Naive thymus-derived CD4-positive, alpha-beta T cell (primary cell): ENCODE results near the gene FKBP5. TPM values are rescaled to one million over a fixed set of nuclear protein-coding genes. Genes with fewer than 3 reads are reported as not detected.
A peak's percentile ranks its signal among the peaks of the same experiment; 100 is the strongest.

Experiments
- ATAC-seq: fragments of 150-1000 bp; cut with Tn5 transposase; 2 replicates; pipeline ENCODE4 v1.10.0; 2021; ENCODE audit warnings: mild to moderate bottlenecking, moderate library complexity
- CTCF ChIA-PET: fragments of 350-600 bp; sonication (Branson Sonifier 250); formaldehyde crosslinking; loops from one replicate; lab custom pipeline; 2021; ENCODE audit warnings: antibody characterized with exemption; lab: Charles Lee
- POLR2A ChIA-PET: fragments of 350-600 bp; sonication (Branson Sonifier 250); formaldehyde crosslinking; loops from one replicate; lab custom pipeline; 2021; ENCODE audit warnings: antibody characterized with exemption, inconsistent platforms; lab: Charles Lee
- DNase-seq, 9 donors: peaks; one replicate each; pipeline versions ENCODE4 v3.0.0 to v3.0.0-alpha.2; 2020 to 2022; ENCODE audit warnings: mixed read lengths in 1 of 9
- H3K27ac ChIP-seq: one replicate; pipeline ENCODE4 v1.7.0; 2013; ENCODE audit warnings: mild to moderate bottlenecking, low read depth, low read length, moderate library complexity
- H3K27me3 ChIP-seq, 2 donors: one replicate each; pipeline ENCODE4 v1.7.0; 2013; ENCODE audit warnings: low read length in 2 of 2, mild to moderate bottlenecking in 2 of 2, moderate library complexity in 2 of 2; ENCODE audit not compliant: control insufficient read depth in 2 of 2, insufficient read depth in 2 of 2
- H3K36me3 ChIP-seq, 3 experiments: 1 replicate in 2 of 3; 2 replicates in 1 of 3; pipeline ENCODE4 v1.7.0; 2013; ENCODE audit warnings: low read length in 3 of 3, mild to moderate bottlenecking in 3 of 3, moderate library complexity in 1 of 3; ENCODE audit not compliant: insufficient read depth in 3 of 3, control insufficient read depth in 2 of 3
- H3K4me1 ChIP-seq, 2 donors: one replicate each; pipeline ENCODE4 v1.7.0; 2013; ENCODE audit warnings: low read length in 2 of 2, mild to moderate bottlenecking in 2 of 2, moderate library complexity in 1 of 2; ENCODE audit not compliant: control insufficient read depth in 2 of 2, insufficient read depth in 2 of 2
- H3K4me3 ChIP-seq: 2 replicates; pipeline ENCODE4 v1.7.0; 2013; ENCODE audit warnings: mild to moderate bottlenecking, low read length
- H3K9me3 ChIP-seq, 3 experiments: 1 replicate in 2 of 3; 2 replicates in 1 of 3; pipeline ENCODE4 v1.7.0; 2013; ENCODE audit warnings: low read length in 3 of 3; ENCODE audit not compliant: control insufficient read depth in 2 of 3
- H3K27ac Mint-ChIP-seq, 9 donors: one replicate each; pipeline ENCODE4 v1.8.0; 2020 to 2022; ENCODE audit warnings: mixed read lengths in 9 of 9, mild to moderate bottlenecking in 8 of 9, moderate library complexity in 5 of 9, inconsistent platforms in 2 of 9
- H3K27me3 Mint-ChIP-seq, 5 donors: one replicate each; pipeline ENCODE4 v1.8.0; 2021 to 2022; ENCODE audit warnings: mixed read lengths in 5 of 5, mild to moderate bottlenecking in 1 of 5
- H3K36me3 Mint-ChIP-seq, 5 donors: one replicate each; pipeline ENCODE4 v1.8.0; 2020 to 2022; ENCODE audit warnings: mixed read lengths in 5 of 5, mild to moderate bottlenecking in 3 of 5, inconsistent platforms in 1 of 5
- H3K4me1 Mint-ChIP-seq, 7 donors: one replicate each; pipeline ENCODE4 v1.8.0; 2020 to 2022; ENCODE audit warnings: mixed read lengths in 7 of 7, mild to moderate bottlenecking in 3 of 7, inconsistent platforms in 1 of 7
- H3K4me3 Mint-ChIP-seq, 10 donors: one replicate each; pipeline ENCODE4 v1.8.0; 2020 to 2022; ENCODE audit warnings: mild to moderate bottlenecking in 10 of 10, mixed read lengths in 10 of 10, moderate library complexity in 6 of 10, inconsistent platforms in 2 of 10
- H3K9me3 Mint-ChIP-seq, 11 donors: one replicate each; pipeline ENCODE4 v1.8.0; 2020 to 2022; ENCODE audit warnings: mixed read lengths in 11 of 11, mild to moderate bottlenecking in 4 of 11, inconsistent platforms in 1 of 11, moderate library complexity in 1 of 11
- intact Hi-C, 2 donors: fragments of 100-400 bp; cut with micrococcal nuclease; formaldehyde crosslinking; loops; one replicate each; pipeline ENCODE4 v1.15.1; 2023
- polyA plus RNA-seq, 2 donors: library from polyadenylated mRNA; unstranded; fragments of 300-500 nt; fragmentation: Illumina TruSeq; gene quantifications; one replicate each; pipeline ENCODE4 v1.2.3, GENCODE V29; 2021
- total RNA-seq, 6 experiments: library from RNA in 5 of 6; stranded (reverse) in 5 of 6; gene quantifications; 1 replicate in 5 of 6; 2 replicates in 1 of 6; pipeline ENCODE4 v1.2.3 and lab custom pipeline; 2021 to 2026

Gene FKBP5
- total and polyA plus RNA-seq, 7 experiments from 2014 or later: 56.7 to 324 (median 80.2) TPM

DNA sequence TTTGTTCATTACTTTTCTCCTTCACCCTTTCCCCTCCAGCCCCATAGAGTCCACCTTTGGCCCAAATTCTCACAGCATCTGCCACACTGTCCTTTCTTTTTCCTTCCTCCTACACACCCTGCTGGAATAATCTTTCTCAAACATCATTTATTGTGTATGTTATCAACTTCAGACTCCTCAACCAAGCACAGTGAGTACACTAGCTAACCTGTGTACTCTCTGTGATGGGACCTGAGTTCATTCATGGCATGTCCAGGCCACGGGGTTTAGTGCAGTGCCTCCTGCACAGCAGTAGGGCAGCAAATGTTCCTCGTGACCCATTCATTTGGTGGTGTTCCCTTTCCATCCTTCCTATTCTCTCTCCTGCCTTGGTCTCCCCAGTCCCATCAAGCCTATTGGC lies 41.0 kb upstream of the FKBP5 start:
- peaks cover 0 to 3% (median 0%) of the 10 kb centered on the region in 3 experiments for H3K36me3 ChIP-seq
- CTCF ChIA-PET: interaction anchor here (0.7 kb wide), 1 partner anchor 155 kb away, joined by 3 read pairs; no protein-coding TSS in a partner anchor
- no peaks in the 10 kb centered on the region for H3K9me3 ChIP-seq
- no peaks in the 10 kb centered on the region for H3K27me3 ChIP-seq
- H3K27ac ChIP-seq: peak overlapping the region; percentile 97
- POLR2A ChIA-PET: interaction anchor here (0.7 to 12.1 kb wide), 7 partner anchors 11 to 130 kb away, joined by 4 to 157 read pairs (median 50); no protein-coding TSS in a partner anchor
- H3K4me3 Mint-ChIP-seq: peak overlapping the region; percentile 17 to 92 (median 84)
- H3K27me3 Mint-ChIP-seq: no peaks in the 10 kb centered on the region
- no peaks in the 10 kb centered on the region for H3K36me3 Mint-ChIP-seq
- peaks cover 74 to 83% of the 10 kb centered on the region in 2 donors for H3K4me1 ChIP-seq
- peaks cover 58 to 87% (median 78%) of the 10 kb centered on the region in 7 donors for H3K4me1 Mint-ChIP-seq
- intact Hi-C loops: loop anchor here (2.0 to 10.0 kb wide), 3 partner anchors 127 to 365 kb away; partner anchors contain the start of gene RPL10A (in 1 of the 2)
- H3K9me3 Mint-ChIP-seq: no peaks in the 10 kb centered on the region
- no peak for DNase-seq
- no peak overlapping the region for H3K4me3 ChIP-seq
- peak overlapping the region; percentile 90 to 99 (median 94) for H3K27ac Mint-ChIP-seq
- no peak for ATAC-seq

DNA sequence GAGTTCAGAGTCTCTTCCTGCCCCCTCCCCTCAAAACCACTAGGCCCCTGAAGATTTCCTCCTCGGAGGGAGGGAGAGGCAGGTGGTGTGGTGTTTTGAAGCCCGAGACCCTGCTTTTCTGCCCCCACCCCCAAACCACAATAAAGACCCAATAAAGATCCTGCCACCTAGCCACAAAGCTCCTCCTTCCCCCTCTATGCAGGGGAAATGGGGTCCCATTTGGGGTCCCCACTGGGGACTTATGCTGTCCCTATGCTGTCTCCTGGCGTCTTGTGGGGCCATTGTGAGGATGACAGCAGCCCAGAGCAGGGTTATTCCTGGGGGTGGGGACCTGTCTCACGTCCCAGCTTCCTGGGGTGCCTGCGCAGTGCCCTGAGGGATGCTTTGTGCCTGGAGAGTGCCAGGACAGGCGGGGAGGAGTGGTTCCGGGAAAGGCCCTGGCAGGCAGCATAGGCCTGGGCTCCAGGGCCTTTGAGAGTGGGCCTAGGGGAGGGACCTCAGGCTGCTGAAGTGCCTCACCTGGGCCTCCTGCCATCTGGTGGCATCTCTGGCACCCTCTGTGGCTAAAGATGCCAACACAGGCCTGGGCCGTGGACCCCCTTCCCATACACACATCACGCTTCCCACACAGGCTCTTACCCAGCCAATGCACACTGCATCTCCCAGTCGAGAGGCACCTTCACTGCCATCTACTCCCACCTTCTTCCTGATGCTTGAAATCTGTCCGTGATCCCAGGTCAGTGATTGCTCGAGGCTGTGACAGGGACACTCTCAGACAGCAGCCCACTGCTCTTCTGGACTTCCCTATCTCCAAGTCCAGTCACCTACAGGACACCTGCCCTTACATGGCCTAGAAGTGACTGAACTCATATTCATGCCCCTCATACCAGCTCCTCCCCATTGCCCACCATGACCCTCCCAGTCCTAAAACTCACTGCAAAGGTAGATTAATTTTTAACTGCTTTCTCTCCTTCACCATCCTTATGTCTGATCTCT lies 40.3 kb upstream of the FKBP5 start:
- ATAC-seq (no peak), DNase-seq (peak in 6 of 9 donors; percentile 49 to 56 (median 52))
- Mint-ChIP-seq H3K4me1 (peaks cover 64 to 89% (median 84%) of the 10 kb centered on the region in 7 donors), H3K9me3 (no peaks in the 10 kb centered on the region), H3K27me3 (no peaks in the 10 kb centered on the region), H3K4me3 (peak overlapping the region; percentile 76 to 92 (median 86)), H3K36me3 (no peaks in the 10 kb centered on the region), H3K27ac (peak overlapping the region; percentile 90 to 99 (median 94))
- peak overlapping the region; percentile 97 for H3K27ac ChIP-seq
- peaks cover 0 to 3% (median 0%) of the 10 kb centered on the region in 3 experiments for H3K36me3 ChIP-seq
- ChIA-PET POLR2A (interaction anchor here (0.6 to 12.1 kb wide), 17 partner anchors 8 to 1083 kb away, joined by 3 to 157 read pairs (median 4); partner anchors contain the start of genes ARMC12 and RPL10A), CTCF (interaction anchor here (0.5 to 3.7 kb wide), 13 partner anchors 8 to 1121 kb away, joined by 3 to 26 read pairs (median 3); partner anchors contain the start of gene ARMC12)
- peak overlapping the region; percentile 40 for H3K4me3 ChIP-seq
- H3K9me3 ChIP-seq: no peaks in the 10 kb centered on the region
- no peaks in the 10 kb centered on the region for H3K27me3 ChIP-seq
- intact Hi-C loops: loop anchor here (1.0 to 2.0 kb wide), 8 partner anchors 10 to 260 kb away; partner anchors contain the start of genes FKBP5 (in 1 of the 2) and RPL10A (in 1 of the 2)
- peaks cover 80 to 84% of the 10 kb centered on the region in 2 donors for H3K4me1 ChIP-seq

DNA sequence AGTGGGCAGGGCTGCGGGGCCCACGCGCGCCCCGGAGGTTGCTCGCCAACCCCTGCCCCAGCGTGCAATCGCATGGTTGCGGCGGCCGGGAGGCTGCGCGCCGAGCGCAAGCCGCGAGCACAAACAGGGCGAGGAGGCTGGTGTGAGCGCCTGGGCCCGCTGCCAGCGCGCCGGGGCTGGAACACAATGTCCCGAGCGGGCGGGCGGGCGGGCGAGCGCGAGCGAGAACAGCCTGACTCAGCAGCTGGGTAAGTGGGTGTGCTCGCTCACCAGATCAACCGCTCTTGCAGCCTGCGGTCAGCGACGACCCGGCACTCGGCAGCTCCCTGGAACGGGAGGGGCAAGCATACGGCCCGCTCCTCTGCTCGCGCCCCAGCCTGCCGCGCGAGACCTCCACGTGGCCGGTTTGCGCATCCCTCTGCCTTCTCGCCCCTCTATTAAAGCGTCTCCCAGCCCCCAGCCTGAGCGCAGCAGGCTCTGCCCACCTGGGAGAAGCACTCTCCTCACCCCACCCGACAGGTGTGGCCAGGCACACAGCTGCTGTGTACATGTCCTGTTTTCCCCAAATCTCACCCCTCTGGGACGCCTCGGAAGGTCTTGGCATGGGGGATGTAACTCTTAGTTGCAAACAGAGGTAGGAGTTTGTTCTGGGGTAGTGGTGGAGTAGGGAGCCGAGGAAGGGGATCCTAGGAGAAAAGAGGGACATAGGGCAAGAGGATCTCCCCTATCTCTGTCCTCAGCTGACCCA lies 39.4 kb upstream of the FKBP5 start:
- peak; percentile 76 to 91 (median 84) for DNase-seq
- ATAC-seq: peak; percentile 63
- Histone ChIP-seq H3K27me3 (no peaks in the 10 kb centered on the region), H3K4me3 (peak overlapping the region; percentile 64), H3K4me1 (peaks cover 74 to 77% of the 10 kb centered on the region in 2 donors), H3K27ac (peak overlapping the region; percentile 97), H3K9me3 (no peaks in the 10 kb centered on the region), H3K36me3 (peaks cover 0 to 3% (median 0%) of the 10 kb centered on the region in 3 experiments)
- H3K4me3 Mint-ChIP-seq: peak overlapping the region; percentile 76 to 92 (median 86)
- H3K27me3 Mint-ChIP-seq: no peaks in the 10 kb centered on the region
- H3K9me3 Mint-ChIP-seq: no peaks in the 10 kb centered on the region
- H3K27ac Mint-ChIP-seq: peak overlapping the region; percentile 90 to 99 (median 95)
- H3K36me3 Mint-ChIP-seq: no peaks in the 10 kb centered on the region
- H3K4me1 Mint-ChIP-seq: peaks cover 64 to 89% (median 85%) of the 10 kb centered on the region in 7 donors
- CTCF ChIA-PET: interaction anchor here (0.5 to 3.7 kb wide), 14 partner anchors 8 to 1122 kb away, joined by 3 to 26 read pairs (median 4); partner anchors contain the start of gene ARMC12
- intact Hi-C loops: loop anchor here (1.0 to 2.0 kb wide), 8 partner anchors 9 to 259 kb away; partner anchors contain the start of genes FKBP5 (in 1 of the 2) and RPL10A (in 1 of the 2)
- POLR2A ChIA-PET: interaction anchor here (0.6 to 12.1 kb wide), 18 partner anchors 9 to 1082 kb away, joined by 3 to 157 read pairs (median 4); partner anchors contain the start of genes ARMC12 and RPL10A

DNA sequence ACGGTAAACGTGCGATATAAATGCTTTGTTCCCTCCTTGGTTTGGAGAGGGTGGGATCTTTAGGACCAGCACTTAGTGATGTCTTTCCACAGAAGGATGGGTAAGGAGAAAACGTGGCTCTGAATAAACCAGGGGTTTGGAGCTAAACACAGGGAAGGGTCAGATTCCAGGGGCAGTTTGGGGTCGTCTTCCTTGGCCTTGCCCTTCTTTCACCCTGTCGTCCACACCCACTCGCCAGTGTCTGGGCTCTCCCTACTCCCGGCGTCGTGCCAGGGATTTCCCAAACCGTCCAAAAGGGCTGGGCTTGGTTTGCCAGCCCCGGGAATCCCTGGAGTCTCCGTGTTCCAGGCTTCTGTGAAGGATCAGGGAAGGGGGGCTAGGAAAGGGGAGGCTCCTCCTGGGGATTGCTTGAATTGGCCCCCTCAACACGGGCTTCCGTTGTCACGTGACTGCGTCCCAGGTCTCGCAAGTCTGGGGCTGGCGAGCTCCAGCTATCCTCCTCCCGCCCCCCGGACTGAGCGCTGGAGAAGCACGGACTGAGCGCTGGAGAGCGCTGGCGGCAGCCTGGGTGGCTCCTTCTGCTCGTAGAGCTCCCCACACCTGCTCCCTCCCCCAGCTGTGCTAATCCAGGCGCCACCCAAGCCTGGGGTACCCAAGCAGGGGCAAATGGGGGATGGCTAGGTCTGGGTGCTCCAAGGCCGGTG lies 38.7 kb upstream of the FKBP5 start:
- Mint-ChIP-seq H3K9me3 (no peaks in the 10 kb centered on the region), H3K27me3 (no peaks in the 10 kb centered on the region), H3K4me1 (peaks cover 58 to 86% (median 79%) of the 10 kb centered on the region in 7 donors), H3K36me3 (no peaks in the 10 kb centered on the region), H3K27ac (peak overlapping the region; percentile 86 to 98 (median 93)), H3K4me3 (peak overlapping the region; percentile 75 to 92 (median 85))
- ChIA-PET POLR2A (interaction anchor here (0.6 to 12.1 kb wide), 15 partner anchors 9 to 141 kb away, joined by 3 to 157 read pairs (median 4); partner anchors contain the start of gene ARMC12), CTCF (interaction anchor here (0.5 to 3.7 kb wide), 8 partner anchors 10 to 396 kb away, joined by 3 to 26 read pairs (median 5); partner anchors contain the start of gene ARMC12)
- peak overlapping the region; percentile 64 for H3K4me3 ChIP-seq
- H3K27ac ChIP-seq: peak overlapping the region; percentile 67
- DNase-seq: no peak
- no peaks in the 10 kb centered on the region for H3K27me3 ChIP-seq
- peaks cover 0 to 3% (median 0%) of the 10 kb centered on the region in 3 experiments for H3K36me3 ChIP-seq
- H3K9me3 ChIP-seq: no peaks in the 10 kb centered on the region
- ATAC-seq: peak; percentile 3
- intact Hi-C loops: no loop called here
- peaks cover 67 to 70% of the 10 kb centered on the region in 2 donors for H3K4me1 ChIP-seq

DNA sequence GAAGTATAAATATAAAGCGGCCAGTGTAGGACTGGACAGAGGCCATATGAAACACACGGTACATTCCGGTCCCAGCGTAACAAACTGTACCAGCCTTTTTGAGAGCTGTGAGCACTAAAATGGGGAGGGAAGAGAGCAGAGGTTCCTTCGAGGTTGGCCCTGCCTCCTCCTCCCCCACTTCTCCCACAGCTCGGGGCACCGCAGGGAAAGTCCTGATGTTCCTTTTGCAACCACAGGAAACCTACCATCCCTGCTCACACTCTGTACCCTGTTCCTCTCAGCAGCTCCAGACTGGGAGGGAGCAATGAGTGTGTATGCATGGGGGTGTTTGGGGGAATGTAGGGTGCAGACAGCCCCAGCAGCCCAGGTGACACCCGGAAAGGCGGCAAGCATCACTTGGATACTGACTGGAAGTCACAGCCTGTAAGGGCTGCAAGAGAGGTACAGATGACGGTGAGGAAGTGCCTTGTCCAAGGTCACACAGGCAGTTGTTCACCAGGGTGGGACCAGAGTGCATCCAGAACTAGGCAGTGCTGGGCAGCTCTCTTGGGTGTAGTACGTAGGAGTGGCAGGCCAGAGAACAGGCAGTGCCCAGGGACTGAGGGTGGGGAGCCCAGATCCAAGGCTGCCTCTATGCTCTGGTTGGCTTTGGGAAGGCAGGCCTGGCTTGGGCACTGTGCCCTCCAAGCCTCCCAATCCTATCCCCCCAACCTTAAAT lies 37.2 kb upstream of the FKBP5 start:
- peaks cover 60 to 88% (median 80%) of the 10 kb centered on the region in 7 donors for H3K4me1 Mint-ChIP-seq
- ATAC-seq (no peak), DNase-seq (no peak)
- Histone ChIP-seq H3K4me3 (peak overlapping the region; percentile 25), H3K36me3 (no peaks in the 10 kb centered on the region), H3K27ac (peak overlapping the region; percentile 67), H3K27me3 (no peaks in the 10 kb centered on the region), H3K9me3 (no peaks in the 10 kb centered on the region), H3K4me1 (peaks cover 61 to 65% of the 10 kb centered on the region in 2 donors)
- peak overlapping the region; percentile 75 to 92 (median 85) for H3K4me3 Mint-ChIP-seq
- peak overlapping the region; percentile 86 to 98 (median 93) for H3K27ac Mint-ChIP-seq
- CTCF ChIA-PET: interaction anchor here (0.8 to 3.7 kb wide), 10 partner anchors 8 to 435 kb away, joined by 3 to 26 read pairs (median 4); partner anchors contain the start of gene ARMC12
- intact Hi-C loops: no loop called here
- POLR2A ChIA-PET: interaction anchor here (0.5 to 12.1 kb wide), 11 partner anchors 7 to 135 kb away, joined by 3 to 157 read pairs (median 5); no protein-coding TSS in a partner anchor
- H3K9me3 Mint-ChIP-seq: no peaks in the 10 kb centered on the region
- no peaks in the 10 kb centered on the region for H3K36me3 Mint-ChIP-seq
- no peaks in the 10 kb centered on the region for H3K27me3 Mint-ChIP-seq
